NCI-H1694 treated with DMSO at 0.1 percent for 48 hours (cell line): ENCODE results near the gene PROSER2.
"Not testable (repeated sequence)": the region's sequence is repeated elsewhere in the genome, so short reads cannot be mapped to it uniquely, and the experiment has no call there.

Source experiments
- DNase-seq: peaks from one replicate; lab custom pipeline; 2025; lab: John Stamatoyannopoulos, UW

PROSER2 gene

GRCh38 chr10:11837372-11838161 is 14.4 kb downstream of the PROSER2 start:
- no peak for DNase-seq

GRCh38 chr10:11838298-11838852 is 15.2 kb downstream of the PROSER2 start:
- DNase-seq: no peak

GRCh38 chr10:11841375-11841774 is 18.2 kb downstream of the PROSER2 start:
- DNase-seq: no peak

- no peak for DNase-seq
These were observed 19.3 kb downstream of the PROSER2 start for GRCh38 chr10:11842411-11842810.

GRCh38 chr10:11845113-11845512 is 22.0 kb downstream of the PROSER2 start:
- DNase-seq: no peak

GRCh38 chr10:11846542-11846941 is 23.4 kb downstream of the PROSER2 start:
- DNase-seq: no peak

GRCh38 chr10:11849277-11849676 is 26.1 kb downstream of the PROSER2 start:
- no peak for DNase-seq

- no peak for DNase-seq
These were observed 26.8 kb downstream of the PROSER2 start for GRCh38 chr10:11849911-11850310.

- DNase-seq: no peak
These were observed 28.8 kb downstream of the PROSER2 start for GRCh38 chr10:11851910-11852309.

GRCh38 chr10:11852637-11853036 is 29.5 kb downstream of the PROSER2 start:
- not testable (repeated sequence) for DNase-seq

- DNase-seq: no peak
These were observed 30.3 kb downstream of the PROSER2 start for GRCh38 chr10:11853468-11853867.

- DNase-seq: no peak
These were observed 31.1 kb downstream of the PROSER2 start for GRCh38 chr10:11854301-11854700.

- DNase-seq: no peak
These were observed 32.9 kb downstream of the PROSER2 start for GRCh38 chr10:11856089-11856488.

GRCh38 chr10:11856678-11857077 is 33.5 kb downstream of the PROSER2 start:
- DNase-seq: no peak

- DNase-seq: no peak
These were observed 34.9 kb downstream of the PROSER2 start for GRCh38 chr10:11858093-11858492.

- no peak for DNase-seq
These were observed 38.2 kb downstream of the PROSER2 start for GRCh38 chr10:11861341-11861740.

GRCh38 chr10:11861811-11862428 is 38.8 kb downstream of the PROSER2 start:
- no peak for DNase-seq

GRCh38 chr10:11863353-11864109 is 40.4 kb downstream of the PROSER2 start:
- DNase-seq: no peak

- DNase-seq: no peak
These were observed 41.6 kb downstream of the PROSER2 start for GRCh38 chr10:11864727-11865126.

- DNase-seq: no peak
These were observed 42.4 kb downstream of the PROSER2 start for GRCh38 chr10:11865561-11865960.

GRCh38 chr10:11866199-11866925 is 43.2 kb downstream of the PROSER2 start:
- DNase-seq: no peak

- DNase-seq: no peak
These were observed 46.1 kb downstream of the PROSER2 start for GRCh38 chr10:11869219-11869618.
